Stimulated activated CD4-positive, alpha-beta T cell treated with anti-CD3 and anti-CD28 coated beads, Interleukin-15, amount 100 ng/mL, for 24 hours (primary cell): ENCODE data around the gene PPFIBP1.

Experiments used
- DNase-seq: peaks from one replicate; pipeline ENCODE4 v3.0.0-alpha.2; 2020

Gene PPFIBP1

GRCh38 chr12:27523642-27524493 lies at the start of gene PPFIBP1:
PPFIBP1 (plus strand) TSS chr12:27524206; CDS start chr12:27633397, 109,191 bp downstream.
- peak; percentile 99 for DNase-seq

GRCh38 chr12:27474344-27474743 lies 49.7 kb upstream of the PPFIBP1 start:
- no peak for DNase-seq

GRCh38 chr12:27477049-27477448 lies 47.0 kb upstream of the PPFIBP1 start:
- DNase-seq = no peak

GRCh38 chr12:27478949-27479348 lies 45.1 kb upstream of the PPFIBP1 start:
- no peak for DNase-seq

GRCh38 chr12:27480016-27480415 lies 44.0 kb upstream of the PPFIBP1 start:
- no peak for DNase-seq

- no peak for DNase-seq
Measured at GRCh38 chr12:27486961-27487360, 37.0 kb upstream of the PPFIBP1 start.

GRCh38 chr12:27488479-27488878 lies 35.5 kb upstream of the PPFIBP1 start:
- no peak for DNase-seq

- no peak for DNase-seq
Measured at GRCh38 chr12:27491226-27491625, 32.8 kb upstream of the PPFIBP1 start.

- no peak for DNase-seq
Measured at GRCh38 chr12:27493260-27493940, 30.6 kb upstream of the PPFIBP1 start.

GRCh38 chr12:27497446-27497845 lies 26.6 kb upstream of the PPFIBP1 start:
- DNase-seq = no peak

- DNase-seq = peak; percentile 10
Measured at GRCh38 chr12:27498149-27498548, 25.9 kb upstream of the PPFIBP1 start.

- DNase-seq = no peak
Measured at GRCh38 chr12:27498761-27499160, 25.2 kb upstream of the PPFIBP1 start.

- DNase-seq = no peak
Measured at GRCh38 chr12:27499377-27499776, 24.6 kb upstream of the PPFIBP1 start.

- DNase-seq = no peak
Measured at GRCh38 chr12:27500546-27500945, 23.5 kb upstream of the PPFIBP1 start.

- DNase-seq = no peak
Measured at GRCh38 chr12:27502021-27502435, 22.0 kb upstream of the PPFIBP1 start.

- no peak for DNase-seq
Measured at GRCh38 chr12:27504507-27504906, 19.5 kb upstream of the PPFIBP1 start.

GRCh38 chr12:27505109-27505508 lies 18.9 kb upstream of the PPFIBP1 start:
- no peak for DNase-seq

- DNase-seq = no peak
Measured at GRCh38 chr12:27505761-27506160, 18.2 kb upstream of the PPFIBP1 start.

- no peak for DNase-seq
Measured at GRCh38 chr12:27506645-27507189, 17.3 kb upstream of the PPFIBP1 start.

GRCh38 chr12:27508736-27509431 lies 15.1 kb upstream of the PPFIBP1 start:
- no peak for DNase-seq

GRCh38 chr12:27511031-27511722 lies 12.8 kb upstream of the PPFIBP1 start:
- no peak for DNase-seq

GRCh38 chr12:27511723-27512045 lies 12.3 kb upstream of the PPFIBP1 start:
- no peak for DNase-seq
